Spleen (tissue), 11 donors: Measurements from ENCODE around the gene SKIC2. TPM values are rescaled to one million over a fixed set of nuclear protein-coding genes. Genes with fewer than 3 reads are reported as not detected.
"Not testable (repeated sequence)": the region's sequence is repeated elsewhere in the genome, so short reads cannot be mapped to it uniquely, and the experiment has no call there.

Experiments
- DNase-seq: peaks from one replicate; pipeline ENCODE4 v3.0.0-alpha.2; 2020
- H3K27ac ChIP-seq, 8 donors: fragments of 200-600 bp; sonication (generic) in 7 of 8; 1 replicate in 4 of 8; 2 replicates in 4 of 8; pipeline versions ENCODE4 v1.5.0 to v1.8.0; 2016 to 2021; ENCODE audit warnings: inconsistent platforms in 4 of 8, mild to moderate bottlenecking in 4 of 8, moderate library complexity in 1 of 8
- H3K27me3 ChIP-seq, 7 donors: fragments of 200-600 bp; sonication (generic) in 6 of 7; replicated peaks in 1 of 7; 1 replicate in 4 of 7; 2 replicates in 3 of 7; pipeline versions ENCODE4 v1.5.0 to v1.8.0; 2016 to 2021; ENCODE audit warnings: inconsistent platforms in 3 of 7, mild to moderate bottlenecking in 1 of 7
- H3K36me3 ChIP-seq, 6 donors: fragments of 200-600 bp; sonication (generic) in 5 of 6; 1 replicate in 4 of 6; 2 replicates in 2 of 6; pipeline versions ENCODE4 v1.5.0 to v1.8.0; 2016 to 2021; ENCODE audit warnings: inconsistent platforms in 2 of 6
- H3K4me1 ChIP-seq, 6 donors: fragments of 200-600 bp; sonication (generic) in 5 of 6; 1 replicate in 3 of 6; 2 replicates in 3 of 6; pipeline versions ENCODE4 v1.5.0 to v1.8.0; 2016 to 2021; ENCODE audit warnings: inconsistent platforms in 3 of 6
- H3K4me3 ChIP-seq, 8 donors: fragments of 200-600 bp; sonication (generic) in 7 of 8; 1 replicate in 4 of 8; 2 replicates in 4 of 8; pipeline versions ENCODE4 v1.5.0 to v1.8.0; 2016 to 2021; ENCODE audit warnings: inconsistent platforms in 4 of 8, mild to moderate bottlenecking in 4 of 8, moderate library complexity in 2 of 8
- H3K9me3 ChIP-seq, 8 donors: fragments of 200-600 bp; sonication (generic) in 7 of 8; 1 replicate in 4 of 8; 2 replicates in 4 of 8; pipeline versions ENCODE4 v1.5.0 to v1.8.0; 2016 to 2021; ENCODE audit warnings: inconsistent platforms in 4 of 8
- POLR2A ChIP-seq, 3 donors: fragments of 450-650 bp; IDR thresholded peaks; one replicate each; pipeline ENCODE4 v1.5.1; 2017; ENCODE audit warnings: antibody characterized with exemption in 3 of 3, mild to moderate bottlenecking in 1 of 3
- POLR2AphosphoS5 ChIP-seq, 3 donors: sonication (generic); formaldehyde crosslinking; IDR thresholded peaks; one replicate each; pipeline ENCODE4 v1.5.1; 2017; ENCODE audit warnings: antibody characterized with exemption in 3 of 3
- WGBS, 5 donors: extraction: QIAGEN DNeasy Blood & Tissue Kit in 3 of 5; methylation state at CpG; one replicate each; pipeline versions ENCODE4 v1.1.5 to v1.1.7; 2013 to 2018; 5-methylcytosine and 5-hydroxymethylcytosine counted together
- intact Hi-C: fragments of 100-400 bp; cut with DNase I; formaldehyde crosslinking; loops from one replicate; pipeline ENCODE4 v1.15.0; 2023; ENCODE audit warnings: low total_unique reads
- polyA plus RNA-seq, 3 donors: library from polyadenylated mRNA; stranded (reverse); fragments of 200-250 nt; gene quantifications; one replicate each; pipeline ENCODE4 v1.2.1, GENCODE V29; 2013
- total RNA-seq, 7 donors: library from RNA; depleted of rRNA in 3 of 7; stranded (reverse); fragments of >200 nt in 3 of 7; fragmentation: NEBNext Ultra II Directional in 4 of 7; extraction: Animal tissue kit (Norgen Biotek cat#: 25700) in 4 of 7; gene quantifications; one replicate each; pipeline versions ENCODE4 v1.1.0 to v1.2.1, GENCODE V29; 2016 to 2021
- TF ChIP-seq, protein P1 (sequence below), 11 experiments: fragments of 200-600 bp in 7 of 11; fragments of 450-650 bp in 4 of 11; sonication (generic) in 4 of 11; IDR thresholded peaks in 8 of 11; conservative IDR thresholded peaks in 3 of 11; 1 replicate in 7 of 11; 2 replicates in 4 of 11; pipeline versions ENCODE4 v1.4.0 to v1.8.0; 2016 to 2021; ENCODE audit warnings: antibody characterized with exemption in 11 of 11, inconsistent platforms in 4 of 11, mild to moderate bottlenecking in 1 of 11
- donor health status: healthy with polysubstance abuse.
- donor health status: DM: no; HTN: no; CAD: no; lungs with moderate emphysema.
- donor health status: DM: no; HTN: no; CAD: no.
- donor health status: Bipolar disorder and iron deficiency.
- donor health status: healthy.
- donor health status: DM: no; HTN: no; CAD: no.
- donor health status: DM: yes; HTN: yes; CAD: no.

The SKIC2 gene
- total and polyA plus RNA-seq, 10 donors = 52.1 to 107 (median 85.2) TPM

DNA sequence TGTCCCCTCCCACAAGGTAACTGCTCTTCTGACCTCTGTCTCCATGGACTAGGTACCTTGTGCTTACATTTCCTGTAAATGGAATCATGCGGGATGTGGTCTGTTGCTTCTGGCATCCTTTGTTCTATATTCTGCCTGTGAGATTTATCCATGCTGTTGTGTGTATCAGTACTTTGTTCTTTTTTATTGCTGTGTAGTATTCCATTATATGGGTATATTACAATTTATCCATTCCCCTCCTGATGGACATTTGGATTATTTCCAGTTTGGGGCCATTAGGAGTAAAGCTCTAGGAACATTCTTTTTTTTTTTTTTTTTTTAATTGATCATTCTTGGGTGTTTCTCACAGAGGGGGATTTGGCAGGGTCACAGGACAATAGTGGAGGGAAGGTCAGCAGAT is 28.0 kb upstream of the SKIC2 start:
- Histone ChIP-seq H3K27ac (no peak overlapping the region), H3K36me3 (peaks cover 0 to 14% (median 0%) of the 10 kb centered on the region in 6 donors), H3K4me1 (peaks cover 0 to 28% (median 0%) of the 10 kb centered on the region in 6 donors), H3K4me3 (no peak overlapping the region), H3K9me3 (no peaks in the 10 kb centered on the region), H3K27me3 (no peaks in the 10 kb centered on the region)
- 83 to 97% (median 90%) methylated on average over 1 of the region's 1 CpG for WGBS, 5 donors
- no peak for TF ChIP-seq POLR2AphosphoS5 (IDR thresholded peaks at IDR 0.05)
- TF ChIP-seq POLR2A (IDR thresholded peaks at IDR 0.05) = no peak
- TF ChIP-seq, protein P1, sequence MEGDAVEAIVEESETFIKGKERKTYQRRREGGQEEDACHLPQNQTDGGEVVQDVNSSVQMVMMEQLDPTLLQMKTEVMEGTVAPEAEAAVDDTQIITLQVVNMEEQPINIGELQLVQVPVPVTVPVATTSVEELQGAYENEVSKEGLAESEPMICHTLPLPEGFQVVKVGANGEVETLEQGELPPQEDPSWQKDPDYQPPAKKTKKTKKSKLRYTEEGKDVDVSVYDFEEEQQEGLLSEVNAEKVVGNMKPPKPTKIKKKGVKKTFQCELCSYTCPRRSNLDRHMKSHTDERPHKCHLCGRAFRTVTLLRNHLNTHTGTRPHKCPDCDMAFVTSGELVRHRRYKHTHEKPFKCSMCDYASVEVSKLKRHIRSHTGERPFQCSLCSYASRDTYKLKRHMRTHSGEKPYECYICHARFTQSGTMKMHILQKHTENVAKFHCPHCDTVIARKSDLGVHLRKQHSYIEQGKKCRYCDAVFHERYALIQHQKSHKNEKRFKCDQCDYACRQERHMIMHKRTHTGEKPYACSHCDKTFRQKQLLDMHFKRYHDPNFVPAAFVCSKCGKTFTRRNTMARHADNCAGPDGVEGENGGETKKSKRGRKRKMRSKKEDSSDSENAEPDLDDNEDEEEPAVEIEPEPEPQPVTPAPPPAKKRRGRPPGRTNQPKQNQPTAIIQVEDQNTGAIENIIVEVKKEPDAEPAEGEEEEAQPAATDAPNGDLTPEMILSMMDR (IDR thresholded peaks at IDR 0.05 in 8 of 11, conservative IDR thresholded peaks at IDR 0.05 in 3 of 11) = no peak
- DNase-seq = no peak
- intact Hi-C loops = no loop called here

GRCh38 chr6:31932137-31932536 is 26.8 kb upstream of the SKIC2 start:
- H3K36me3 ChIP-seq = peaks cover 0 to 17% (median 0%) of the 10 kb centered on the region in 6 donors
- H3K9me3 ChIP-seq, H3K27me3 ChIP-seq, H3K4me3 ChIP-seq, intact Hi-C loops, H3K27ac ChIP-seq: not testable (repeated sequence)
- peak; percentile 13 for DNase-seq
- 89 to 96% (median 93%) methylated on average over 2 to 32 of the region's 32 CpGs; no CpG with 5 or more reads in 1 of the 5 donors for WGBS, 5 donors
- peaks cover 0 to 22% (median 0%) of the 10 kb centered on the region in 6 donors for H3K4me1 ChIP-seq

- H3K4me3 ChIP-seq = no peak overlapping the region
- intact Hi-C loops = no loop called here
- DNase-seq = peak; percentile 67
- no peaks in the 10 kb centered on the region for H3K27me3 ChIP-seq
- H3K9me3 ChIP-seq = no peaks in the 10 kb centered on the region
- WGBS, 5 donors = 76 to 90% (median 89%) methylated on average over 5 to 19 of the region's 19 CpGs
- peaks cover 0 to 22% (median 0%) of the 10 kb centered on the region in 6 donors for H3K36me3 ChIP-seq
- TF ChIP-seq POLR2A (IDR thresholded peaks at IDR 0.05) (no peak), POLR2AphosphoS5 (IDR thresholded peaks at IDR 0.05) (no peak)
- TF ChIP-seq, protein P1 (IDR thresholded peaks at IDR 0.05 in 8 of 11, conservative IDR thresholded peaks at IDR 0.05 in 3 of 11) = no peak
- H3K4me1 ChIP-seq = peaks cover 0 to 13% (median 0%) of the 10 kb centered on the region in 6 donors
- H3K27ac ChIP-seq = no peak overlapping the region
These were observed 25.4 kb upstream of the SKIC2 start for GRCh38 chr6:31933537-31933936.

GRCh38 chr6:31935021-31935420 is 24.0 kb upstream of the SKIC2 start:
- Histone ChIP-seq H3K27me3 (no peaks in the 10 kb centered on the region), H3K4me3 (no peak overlapping the region), H3K9me3 (no peaks in the 10 kb centered on the region), H3K36me3 (peaks cover 0 to 36% (median 0%) of the 10 kb centered on the region in 6 donors), H3K27ac (no peak overlapping the region), H3K4me1 (no peaks in the 10 kb centered on the region)
- TF ChIP-seq POLR2AphosphoS5 (IDR thresholded peaks at IDR 0.05) (no peak), POLR2A (IDR thresholded peaks at IDR 0.05) (no peak)
- TF ChIP-seq, protein P1 (IDR thresholded peaks at IDR 0.05 in 8 of 11, conservative IDR thresholded peaks at IDR 0.05 in 3 of 11) = no peak
- 50 to 85% (median 62%) methylated on average over 3 of the region's 3 CpGs for WGBS, 5 donors
- intact Hi-C loops = no loop called here
- peak; percentile 6 for DNase-seq

- no peak overlapping the region for H3K27ac ChIP-seq
- DNase-seq = peak; percentile 29
- TF ChIP-seq POLR2A (IDR thresholded peaks at IDR 0.05) (no peak), POLR2AphosphoS5 (IDR thresholded peaks at IDR 0.05) (no peak)
- TF ChIP-seq, protein P1 (IDR thresholded peaks at IDR 0.05 in 8 of 11, conservative IDR thresholded peaks at IDR 0.05 in 3 of 11) = no peak
- intact Hi-C loops = no loop called here
- 79 to 87% (median 85%) methylated on average over 9 of the region's 9 CpGs for WGBS, 5 donors
- no peaks in the 10 kb centered on the region for H3K9me3 ChIP-seq
- no peak overlapping the region for H3K4me3 ChIP-seq
- no peaks in the 10 kb centered on the region for H3K27me3 ChIP-seq
- H3K4me1 ChIP-seq = no peaks in the 10 kb centered on the region
- peaks cover 0 to 45% (median 0%) of the 10 kb centered on the region in 6 donors for H3K36me3 ChIP-seq
These were observed 23.2 kb upstream of the SKIC2 start for GRCh38 chr6:31935823-31936222.
